ENCODE data around the gene MITF.
"Not testable (repeated sequence)": the region's sequence is repeated elsewhere in the genome, so short reads cannot be mapped to it uniquely, and the experiment has no call there.

DNA sequence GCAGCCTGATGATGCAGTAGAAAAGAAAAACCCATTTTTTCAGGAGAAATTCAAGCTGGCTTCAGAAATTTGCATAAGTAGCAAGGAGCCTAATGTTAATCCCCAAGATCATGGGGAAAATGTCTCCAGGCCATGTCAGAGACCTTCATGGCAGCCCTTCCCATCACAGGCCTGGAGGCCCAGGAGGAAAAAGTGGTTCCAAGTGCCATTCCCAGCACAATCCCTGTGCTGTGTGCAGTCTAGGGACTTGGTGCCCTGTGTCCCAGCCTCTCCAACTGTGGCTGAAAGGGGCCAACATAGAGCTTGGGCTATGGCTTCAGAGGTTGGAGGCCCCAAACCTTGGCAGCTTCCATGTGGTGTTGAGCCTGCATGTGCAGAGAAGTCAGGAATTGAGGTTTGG lies 170.6 kb downstream of the MITF start:
- TF ChIP-seq, protein P1, sequence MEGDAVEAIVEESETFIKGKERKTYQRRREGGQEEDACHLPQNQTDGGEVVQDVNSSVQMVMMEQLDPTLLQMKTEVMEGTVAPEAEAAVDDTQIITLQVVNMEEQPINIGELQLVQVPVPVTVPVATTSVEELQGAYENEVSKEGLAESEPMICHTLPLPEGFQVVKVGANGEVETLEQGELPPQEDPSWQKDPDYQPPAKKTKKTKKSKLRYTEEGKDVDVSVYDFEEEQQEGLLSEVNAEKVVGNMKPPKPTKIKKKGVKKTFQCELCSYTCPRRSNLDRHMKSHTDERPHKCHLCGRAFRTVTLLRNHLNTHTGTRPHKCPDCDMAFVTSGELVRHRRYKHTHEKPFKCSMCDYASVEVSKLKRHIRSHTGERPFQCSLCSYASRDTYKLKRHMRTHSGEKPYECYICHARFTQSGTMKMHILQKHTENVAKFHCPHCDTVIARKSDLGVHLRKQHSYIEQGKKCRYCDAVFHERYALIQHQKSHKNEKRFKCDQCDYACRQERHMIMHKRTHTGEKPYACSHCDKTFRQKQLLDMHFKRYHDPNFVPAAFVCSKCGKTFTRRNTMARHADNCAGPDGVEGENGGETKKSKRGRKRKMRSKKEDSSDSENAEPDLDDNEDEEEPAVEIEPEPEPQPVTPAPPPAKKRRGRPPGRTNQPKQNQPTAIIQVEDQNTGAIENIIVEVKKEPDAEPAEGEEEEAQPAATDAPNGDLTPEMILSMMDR (IDR thresholded peaks at IDR 0.05), result not testable (repeated sequence)
- not testable (repeated sequence) for TF ChIP-seq POLR2A (IDR thresholded peaks at IDR 0.05)
